ENCODE measurements around the gene PSMB9. TPM values are rescaled to one million over a fixed set of nuclear protein-coding genes. Genes with fewer than 3 reads are reported as not detected.
A peak's percentile ranks its signal among the peaks of the same experiment; 100 is the strongest.
"Not testable (repeated sequence)": the region's sequence is repeated elsewhere in the genome, so short reads cannot be mapped to it uniquely, and the experiment has no call there.

Gene PSMB9
- total RNA-seq: 10 to 100 TPM; 14.4 to 56.6 TPM
- polyA plus RNA-seq: 100 to 1,000 TPM in 1 of 2 donors, 10 to 100 TPM in 1; 67.2 to 183 TPM
- long read RNA-seq, donor 1, transcript PSMB9-207 (6 exons, 782 nt): major isoform, 15 of 15 reads
- long read RNA-seq, donor 1, partial matches to known transcripts: 0 of 15 reads
- long read RNA-seq, donor 1, other reads (novel, unspliced or antisense): 0 of 15 reads
- long read RNA-seq, donor 2, transcript PSMB9-207 (6 exons, 782 nt): major isoform, 5 of 5 reads
- long read RNA-seq, donor 2, partial matches to known transcripts: 0 of 5 reads
- long read RNA-seq, donor 2, other reads (novel, unspliced or antisense): 0 of 5 reads
- long read RNA-seq, donor 3, transcript PSMB9-207 (6 exons, 782 nt): major isoform, 12 of 12 reads
- long read RNA-seq, donor 3, partial matches to known transcripts: 0 of 12 reads
- long read RNA-seq, donor 3, other reads (novel, unspliced or antisense): 0 of 12 reads
- long read RNA-seq, donor 4, partial matches to known transcripts: 0 of 2 reads
- long read RNA-seq, donor 4, other reads (novel, unspliced or antisense): 0 of 2 reads
- long read RNA-seq, donor 5, transcript PSMB9-207 (6 exons, 782 nt): major isoform, 9 of 9 reads
- long read RNA-seq, donor 5, partial matches to known transcripts: 0 of 9 reads
- long read RNA-seq, donor 5, other reads (novel, unspliced or antisense): 0 of 9 reads

GRCh38 chr6:32853541-32854375, at the start of gene PSMB9, which contains the start of gene TAP1:
Gene PSMB9, plus strand, starts transcription at chr6:32854192. Its CDS starts 38 bp downstream, at chr6:32854230.
Gene TAP1, minus strand, starts transcription at chr6:32853704. Its CDS starts 68 bp downstream, at chr6:32853636.
- H3K4me1 ChIP-seq (ENCODE audit: control insufficient read depth in 5 of 5, insufficient read depth in 5 of 5, low read length in 5 of 5): peaks cover 0 to 20% (median 4%) of the 10 kb centered on the region in 5 donors
- H3K36me3 ChIP-seq (ENCODE audit: control insufficient read depth in 4 of 4, insufficient read depth in 4 of 4, low read length in 4 of 4): peaks cover 7 to 37% (median 17%) of the 10 kb centered on the region in 4 donors
- peak within 1 kb of the TSS; percentile 69 to 92 for H3K9ac ChIP-seq (ENCODE audit: insufficient read depth in 1 of 2, low read length in 2 of 2)
- H3K4me3 ChIP-seq: peak within 1 kb of the TSS; percentile 92
- DNase-seq (peak; percentile 93 to 95 (median 94)), ATAC-seq (ENCODE audit: insufficient read depth, low FRiP score) (peak; percentile 94)
- H3K27me3 ChIP-seq (ENCODE audit: control insufficient read depth in 3 of 3, insufficient read depth in 3 of 3, low read length in 2 of 3): peaks cover 0 to 27% (median 0%) of the 10 kb centered on the region in 3 donors
- H3K9me3 ChIP-seq (ENCODE audit: control insufficient read depth in 4 of 4, insufficient read depth in 3 of 4, low read length in 3 of 4): no peaks in the 10 kb centered on the region
- TF ChIP-seq CTCF (IDR thresholded peaks at IDR 0.05; ENCODE audit: control extremely low read depth, extremely low read depth): peak; percentile 87
- H3K27ac ChIP-seq (ENCODE audit: low read depth in 1 of 2, low read length in 1 of 2): peak within 1 kb of the TSS; percentile 97 to 99
- WGBS, 2 donors: 0% methylated on average over 61 to 68 of the region's 68 CpGs

GRCh38 chr6:32805404-32805803, 48.6 kb upstream of the PSMB9 start:
- H3K27ac ChIP-seq (ENCODE audit: low read depth in 1 of 2, low read length in 1 of 2); H3K4me3 ChIP-seq; DNase-seq; H3K9ac ChIP-seq (ENCODE audit: insufficient read depth in 1 of 2, low read length in 2 of 2); ATAC-seq (ENCODE audit: insufficient read depth, low FRiP score); H3K4me1 ChIP-seq (ENCODE audit: control insufficient read depth in 5 of 5, insufficient read depth in 5 of 5, low read length in 5 of 5); H3K36me3 ChIP-seq (ENCODE audit: control insufficient read depth in 4 of 4, insufficient read depth in 4 of 4, low read length in 4 of 4); H3K9me3 ChIP-seq (ENCODE audit: control insufficient read depth in 4 of 4, insufficient read depth in 3 of 4, low read length in 3 of 4): not testable (repeated sequence)
- H3K27me3 ChIP-seq (ENCODE audit: control insufficient read depth in 3 of 3, insufficient read depth in 3 of 3, low read length in 2 of 3): peaks cover 0 to 17% (median 12%) of the 10 kb centered on the region in 3 donors

GRCh38 chr6:32807020-32807580, 46.9 kb upstream of the PSMB9 start:
- H3K4me1 ChIP-seq (ENCODE audit: control insufficient read depth in 5 of 5, insufficient read depth in 5 of 5, low read length in 5 of 5): peaks cover 0 to 6% (median 0%) of the 10 kb centered on the region in 5 donors
- H3K9me3 ChIP-seq (ENCODE audit: control insufficient read depth in 4 of 4, insufficient read depth in 3 of 4, low read length in 3 of 4): no peaks in the 10 kb centered on the region
- no peak overlapping the region for H3K27ac ChIP-seq (ENCODE audit: low read depth in 1 of 2, low read length in 1 of 2)
- H3K4me3 ChIP-seq: no peak overlapping the region
- peaks cover 0 to 17% (median 5%) of the 10 kb centered on the region in 3 donors for H3K27me3 ChIP-seq (ENCODE audit: control insufficient read depth in 3 of 3, insufficient read depth in 3 of 3, low read length in 2 of 3)
- TF ChIP-seq CTCF (IDR thresholded peaks at IDR 0.05; ENCODE audit: control extremely low read depth, extremely low read depth): no peak
- no peaks in the 10 kb centered on the region for H3K36me3 ChIP-seq (ENCODE audit: control insufficient read depth in 4 of 4, insufficient read depth in 4 of 4, low read length in 4 of 4)
- DNase-seq: no peak
- no peak for ATAC-seq (ENCODE audit: insufficient read depth, low FRiP score)
- 81 to 83% methylated on average over 5 of the region's 5 CpGs for WGBS, 2 donors
- no peak overlapping the region for H3K9ac ChIP-seq (ENCODE audit: insufficient read depth in 1 of 2, low read length in 2 of 2)

All from lung (tissue), 16 donors.